GM12864 (cell line): ENCODE measurements around the gene GRM7.

Experiments used
- DNase-seq: peaks from one replicate; pipeline ENCODE4 v3.0.0-alpha.2; 2011; ENCODE audit warnings: low read depth
- H3K4me3 ChIP-seq: 2 replicates; pipeline ENCODE4 v1.5.1; 2011; ENCODE audit warnings: mild to moderate bottlenecking, low read depth, low read length, control low read depth
- TF ChIP-seq, protein P1 (sequence below): IDR thresholded peaks from 2 replicates; pipeline ENCODE4 v1.5.1; 2011; ENCODE audit warnings: low read depth, mild to moderate bottlenecking, moderate library complexity, low read length, control low read depth, inconsistent platforms; ENCODE audit errors: missing control alignments

Gene GRM7

DNA sequence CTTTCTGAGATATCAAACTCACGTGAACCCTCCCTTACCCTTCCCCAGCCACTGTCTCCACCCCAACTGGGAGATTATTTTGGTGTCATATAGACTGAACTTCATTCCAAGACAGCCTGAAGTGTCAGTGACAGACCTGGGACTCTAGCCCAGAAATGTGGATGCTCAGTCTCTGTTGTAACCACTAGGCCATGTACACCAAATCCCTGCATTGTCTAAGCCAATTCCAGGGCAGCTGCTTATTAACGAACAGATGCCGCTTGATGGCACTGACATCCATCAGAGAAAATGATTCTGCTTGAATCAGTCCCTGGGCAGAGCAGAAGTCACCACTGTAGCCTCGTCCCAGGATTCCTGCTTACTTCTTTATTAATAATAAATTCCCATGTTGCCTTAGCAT, 305.5 kb downstream of the GRM7 start:
- H3K4me3 ChIP-seq: no peak overlapping the region
- TF ChIP-seq, protein P1, sequence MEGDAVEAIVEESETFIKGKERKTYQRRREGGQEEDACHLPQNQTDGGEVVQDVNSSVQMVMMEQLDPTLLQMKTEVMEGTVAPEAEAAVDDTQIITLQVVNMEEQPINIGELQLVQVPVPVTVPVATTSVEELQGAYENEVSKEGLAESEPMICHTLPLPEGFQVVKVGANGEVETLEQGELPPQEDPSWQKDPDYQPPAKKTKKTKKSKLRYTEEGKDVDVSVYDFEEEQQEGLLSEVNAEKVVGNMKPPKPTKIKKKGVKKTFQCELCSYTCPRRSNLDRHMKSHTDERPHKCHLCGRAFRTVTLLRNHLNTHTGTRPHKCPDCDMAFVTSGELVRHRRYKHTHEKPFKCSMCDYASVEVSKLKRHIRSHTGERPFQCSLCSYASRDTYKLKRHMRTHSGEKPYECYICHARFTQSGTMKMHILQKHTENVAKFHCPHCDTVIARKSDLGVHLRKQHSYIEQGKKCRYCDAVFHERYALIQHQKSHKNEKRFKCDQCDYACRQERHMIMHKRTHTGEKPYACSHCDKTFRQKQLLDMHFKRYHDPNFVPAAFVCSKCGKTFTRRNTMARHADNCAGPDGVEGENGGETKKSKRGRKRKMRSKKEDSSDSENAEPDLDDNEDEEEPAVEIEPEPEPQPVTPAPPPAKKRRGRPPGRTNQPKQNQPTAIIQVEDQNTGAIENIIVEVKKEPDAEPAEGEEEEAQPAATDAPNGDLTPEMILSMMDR: no peak

GRCh38 chr3:7171493-7171892, 310.6 kb downstream of the GRM7 start:
- DNase-seq: no peak
- TF ChIP-seq, protein P1: no peak

More for the DNA sequence above, 305.5 kb downstream of the GRM7 start:
- DNase-seq: no peak

GRCh38 chr3:7172996-7173395, 312.1 kb downstream of the GRM7 start:
- TF ChIP-seq, protein P1: no peak
- H3K4me3 ChIP-seq: no peak overlapping the region
- no peak for DNase-seq

More at GRCh38 chr3:7171493-7171892, 310.6 kb downstream of the GRM7 start:
- no peak overlapping the region for H3K4me3 ChIP-seq

- no peak overlapping the region for H3K4me3 ChIP-seq
- TF ChIP-seq, protein P1: no peak
- no peak for DNase-seq
Observed at GRCh38 chr3:7188551-7188950, 327.6 kb downstream of the GRM7 start.

- TF ChIP-seq, protein P1: no peak
- H3K4me3 ChIP-seq: no peak overlapping the region
- no peak for DNase-seq
Observed at GRCh38 chr3:7190095-7190494, 329.2 kb downstream of the GRM7 start.

- H3K4me3 ChIP-seq: no peak overlapping the region
- TF ChIP-seq, protein P1: no peak
- DNase-seq: no peak
Observed at GRCh38 chr3:7193269-7193668, 332.4 kb downstream of the GRM7 start.

- TF ChIP-seq, protein P1: no peak
- no peak overlapping the region for H3K4me3 ChIP-seq
- no peak for DNase-seq
Observed at GRCh38 chr3:7194071-7194835, 333.3 kb downstream of the GRM7 start.
